ENCODE results near the gene KIAA1958. TPM values are rescaled to one million over a fixed set of nuclear protein-coding genes. Genes with fewer than 3 reads are reported as not detected.

KIAA1958 gene
- total RNA-seq, 1 donor from 2014 or later = 10.7 TPM

GRCh38 chr9:112615584-112616266, 129.1 kb downstream of the KIAA1958 start:
- peaks cover 3% of the 10 kb centered on the region for H3K36me3 Mint-ChIP-seq (ENCODE audit: low read depth)
- no peak overlapping the region for H3K27ac Mint-ChIP-seq
- H3K27me3 Mint-ChIP-seq (ENCODE audit: low read depth) = no peaks in the 10 kb centered on the region
- DNase-seq (ENCODE audit: low spot score) = no peak
- H3K4me1 Mint-ChIP-seq (ENCODE audit: low read depth) = no peaks in the 10 kb centered on the region
- intact Hi-C loops (cut with micrococcal nuclease) = no loop called here
- H3K4me3 Mint-ChIP-seq (ENCODE audit: low read depth) = no peak overlapping the region
- H3K9me3 Mint-ChIP-seq = no peaks in the 10 kb centered on the region

- H3K36me3 Mint-ChIP-seq (ENCODE audit: low read depth) = peaks cover 3% of the 10 kb centered on the region
- no peak overlapping the region for H3K4me3 Mint-ChIP-seq (ENCODE audit: low read depth)
- intact Hi-C loops (cut with micrococcal nuclease) = no loop called here
These were observed 130.7 kb downstream of the KIAA1958 start for GRCh38 chr9:112617371-112617770.

GRCh38 chr9:112618385-112619009, 131.9 kb downstream of the KIAA1958 start:
- Mint-ChIP-seq H3K9me3 (no peaks in the 10 kb centered on the region), H3K27me3 (ENCODE audit: low read depth) (no peaks in the 10 kb centered on the region), H3K27ac (no peak overlapping the region), H3K4me1 (ENCODE audit: low read depth) (no peaks in the 10 kb centered on the region), H3K4me3 (ENCODE audit: low read depth) (no peak overlapping the region), H3K36me3 (ENCODE audit: low read depth) (peaks cover 3% of the 10 kb centered on the region)
- no peak for DNase-seq (ENCODE audit: low spot score)
- intact Hi-C loops (cut with micrococcal nuclease) = no loop called here

More at GRCh38 chr9:112617371-112617770, 130.7 kb downstream of the KIAA1958 start:
- no peaks in the 10 kb centered on the region for H3K4me1 Mint-ChIP-seq (ENCODE audit: low read depth)
- no peak for DNase-seq (ENCODE audit: low spot score)
- H3K9me3 Mint-ChIP-seq = no peaks in the 10 kb centered on the region
- no peak overlapping the region for H3K27ac Mint-ChIP-seq
- H3K27me3 Mint-ChIP-seq (ENCODE audit: low read depth) = no peaks in the 10 kb centered on the region

GRCh38 chr9:112620388-112620787, 133.8 kb downstream of the KIAA1958 start:
- Mint-ChIP-seq H3K4me1 (ENCODE audit: low read depth) (no peaks in the 10 kb centered on the region), H3K36me3 (ENCODE audit: low read depth) (no peaks in the 10 kb centered on the region), H3K4me3 (ENCODE audit: low read depth) (no peak overlapping the region), H3K27ac (no peak overlapping the region), H3K9me3 (no peaks in the 10 kb centered on the region), H3K27me3 (ENCODE audit: low read depth) (no peaks in the 10 kb centered on the region)
- no peak for DNase-seq (ENCODE audit: low spot score)
- intact Hi-C loops (cut with micrococcal nuclease) = no loop called here

GRCh38 chr9:112621018-112621655, 134.5 kb downstream of the KIAA1958 start:
- intact Hi-C loops (cut with micrococcal nuclease) = no loop called here
- H3K4me3 Mint-ChIP-seq (ENCODE audit: low read depth) = no peak overlapping the region
- H3K27ac Mint-ChIP-seq = no peak overlapping the region
- H3K9me3 Mint-ChIP-seq = no peaks in the 10 kb centered on the region
- no peaks in the 10 kb centered on the region for H3K27me3 Mint-ChIP-seq (ENCODE audit: low read depth)
- no peaks in the 10 kb centered on the region for H3K36me3 Mint-ChIP-seq (ENCODE audit: low read depth)
- DNase-seq (ENCODE audit: low spot score) = no peak
- no peaks in the 10 kb centered on the region for H3K4me1 Mint-ChIP-seq (ENCODE audit: low read depth)

- intact Hi-C loops (cut with micrococcal nuclease) = no loop called here
- no peak for DNase-seq (ENCODE audit: low spot score)
These were observed 136.6 kb downstream of the KIAA1958 start for GRCh38 chr9:112623198-112623597.

GRCh38 chr9:112624711-112625707, 138.4 kb downstream of the KIAA1958 start:
- Mint-ChIP-seq H3K27ac (no peak overlapping the region), H3K36me3 (ENCODE audit: low read depth) (no peaks in the 10 kb centered on the region), H3K4me1 (ENCODE audit: low read depth) (no peaks in the 10 kb centered on the region), H3K9me3 (no peaks in the 10 kb centered on the region), H3K4me3 (ENCODE audit: low read depth) (no peak overlapping the region), H3K27me3 (ENCODE audit: low read depth) (no peaks in the 10 kb centered on the region)
- DNase-seq (ENCODE audit: low spot score) = no peak
- intact Hi-C loops (cut with micrococcal nuclease) = no loop called here

More at GRCh38 chr9:112623198-112623597, 136.6 kb downstream of the KIAA1958 start:
- H3K27me3 Mint-ChIP-seq (ENCODE audit: low read depth) = no peaks in the 10 kb centered on the region
- no peak overlapping the region for H3K4me3 Mint-ChIP-seq (ENCODE audit: low read depth)
- no peak overlapping the region for H3K27ac Mint-ChIP-seq
- no peaks in the 10 kb centered on the region for H3K36me3 Mint-ChIP-seq (ENCODE audit: low read depth)
- no peaks in the 10 kb centered on the region for H3K9me3 Mint-ChIP-seq
- no peaks in the 10 kb centered on the region for H3K4me1 Mint-ChIP-seq (ENCODE audit: low read depth)

GRCh38 chr9:112629671-112630485, 143.3 kb downstream of the KIAA1958 start:
- no peak overlapping the region for H3K4me3 Mint-ChIP-seq (ENCODE audit: low read depth)
- no peaks in the 10 kb centered on the region for H3K27me3 Mint-ChIP-seq (ENCODE audit: low read depth)
- no peaks in the 10 kb centered on the region for H3K36me3 Mint-ChIP-seq (ENCODE audit: low read depth)
- intact Hi-C loops (cut with micrococcal nuclease) = no loop called here
- DNase-seq (ENCODE audit: low spot score) = no peak
- no peaks in the 10 kb centered on the region for H3K4me1 Mint-ChIP-seq (ENCODE audit: low read depth)
- no peaks in the 10 kb centered on the region for H3K9me3 Mint-ChIP-seq
- no peak overlapping the region for H3K27ac Mint-ChIP-seq

- intact Hi-C loops (cut with micrococcal nuclease) = no loop called here
- no peaks in the 10 kb centered on the region for H3K36me3 Mint-ChIP-seq (ENCODE audit: low read depth)
- H3K27me3 Mint-ChIP-seq (ENCODE audit: low read depth) = no peaks in the 10 kb centered on the region
- H3K27ac Mint-ChIP-seq = no peak overlapping the region
- no peak overlapping the region for H3K4me3 Mint-ChIP-seq (ENCODE audit: low read depth)
- H3K9me3 Mint-ChIP-seq = no peaks in the 10 kb centered on the region
- DNase-seq (ENCODE audit: low spot score) = no peak
- H3K4me1 Mint-ChIP-seq (ENCODE audit: low read depth) = no peaks in the 10 kb centered on the region
These were observed 144.9 kb downstream of the KIAA1958 start for GRCh38 chr9:112631313-112632070.

GRCh38 chr9:112640311-112640710, 153.7 kb downstream of the KIAA1958 start:
- Mint-ChIP-seq H3K9me3 (peaks cover 14% of the 10 kb centered on the region), H3K36me3 (ENCODE audit: low read depth) (peaks cover 7% of the 10 kb centered on the region), H3K4me1 (ENCODE audit: low read depth) (no peaks in the 10 kb centered on the region), H3K27ac (no peak overlapping the region), H3K4me3 (ENCODE audit: low read depth) (no peak overlapping the region), H3K27me3 (ENCODE audit: low read depth) (no peaks in the 10 kb centered on the region)
- intact Hi-C loops (cut with micrococcal nuclease) = no loop called here
- DNase-seq (ENCODE audit: low spot score) = no peak

GRCh38 chr9:112642126-112642525, 155.5 kb downstream of the KIAA1958 start:
- DNase-seq (ENCODE audit: low spot score) = no peak
- peaks cover 21% of the 10 kb centered on the region for H3K9me3 Mint-ChIP-seq
- no peak overlapping the region for H3K4me3 Mint-ChIP-seq (ENCODE audit: low read depth)
- H3K27ac Mint-ChIP-seq = no peak overlapping the region
- no peaks in the 10 kb centered on the region for H3K27me3 Mint-ChIP-seq (ENCODE audit: low read depth)
- peaks cover 13% of the 10 kb centered on the region for H3K36me3 Mint-ChIP-seq (ENCODE audit: low read depth)
- no peaks in the 10 kb centered on the region for H3K4me1 Mint-ChIP-seq (ENCODE audit: low read depth)
- intact Hi-C loops (cut with micrococcal nuclease) = no loop called here

Measured in activated T-helper 2 cell treated with anti-CD3 and anti-CD28 coated beads, Interferon-gamma antibody, Interleukin-2, Interleukin-4, amounts not matched to agents 10 μg/mL and 5 μg/mL and 100 μg/mL, durations not matched to agents 14 hours and 24 hours and 36 hours (primary cell).